H1 (cell line): ENCODE data around the gene LIPM. TPM values are rescaled to one million over a fixed set of nuclear protein-coding genes. Genes with fewer than 3 reads are reported as not detected.

Experiments used
- ATF2 ChIP-seq: IDR thresholded peaks from 2 replicates; pipeline ENCODE4 v1.6.1; 2012; ENCODE audit warnings: low read length, inconsistent platforms
- CHD7 ChIP-seq: fragments of 300-600 bp; sonication (generic); IDR thresholded peaks from 2 replicates; pipeline ENCODE4 v1.7.1; 2012; ENCODE audit warnings: low read length, moderate library complexity, mild to moderate bottlenecking, inconsistent platforms; ENCODE audit not compliant: insufficient replicate concordance
- SIRT6 ChIP-seq: IDR thresholded peaks from one replicate; pipeline ENCODE4 v1.7.1; 2012; ENCODE audit warnings: low read length, inconsistent platforms
- polyA plus RNA-seq, 7 experiments: library from polyadenylated mRNA; depleted of rRNA in 3 of 7; stranded (reverse) in 5 of 7; unstranded in 2 of 7; fragments of >200 nt in 5 of 7; fragments of 200-250 nt in 2 of 7; gene quantifications; 1 replicate in 5 of 7; 2 replicates in 1 of 7; 4 replicates in 1 of 7; pipeline versions ENCODE4 v1.2.1 to v1.2.3, GENCODE V29; 2011 to 2013; ENCODE audit warnings: missing spikeins in 2 of 7, mixed read lengths in 2 of 7
- total RNA-seq: library from RNA; stranded (reverse); fragmentation: NEBNext Ultra II Directional; extraction: Animal tissue kit (Norgen Biotek cat#: 25700); gene quantifications from 2 replicates; pipeline ENCODE4 v1.2.1, GENCODE V29; 2021

LIPM gene
- total and polyA plus RNA-seq, 2 of the 8 experiments (the other 6 are each of a cell fraction or from before 2014, with no cell fraction given) = not detected

GRCh38 chr10:88854684-88855083 is 52.2 kb downstream of the LIPM start (continued):
- TF ChIP-seq CHD7 = no peak
- TF ChIP-seq ATF2 = no peak
- TF ChIP-seq SIRT6 = no peak
- TF ChIP-seq, all 59 proteins: peak for 0
